GM12875 (cell line): ENCODE data around the gene RESP18.
A peak's percentile ranks its signal among the peaks of the same experiment; 100 is the strongest.

Source experiments
- H3K4me3 ChIP-seq: one replicate; pipeline ENCODE4 v1.5.1; 2011; ENCODE audit warnings: low read depth, low read length, control low read depth
- CTCF ChIP-seq: IDR thresholded peaks from 2 replicates; pipeline ENCODE4 v1.5.1; 2011; ENCODE audit warnings: low read depth, mild to moderate bottlenecking, control low read depth, inconsistent platforms, low read length, moderate library complexity, borderline replicate concordance; ENCODE audit not compliant: insufficient read depth

The RESP18 gene

GRCh38 chr2:219279916-219280516, 52.5 kb downstream of the RESP18 start:
- TF ChIP-seq CTCF = peak; percentile 28; the same call in 1 of the 2 replicates
- H3K4me3 ChIP-seq = peak overlapping the region; percentile 56

GRCh38 chr2:219279151-219279915, 53.2 kb downstream of the RESP18 start, which contains the start of gene DNAJB2:
DNAJB2 (plus strand) TSS chr2:219279366; CDS start chr2:219279834, 468 bp downstream.
- TF ChIP-seq CTCF = no peak; the same call in 1 of the 2 replicates
- peak within 1 kb of the TSS; percentile 56 for H3K4me3 ChIP-seq

- TF ChIP-seq CTCF = no peak
Measured at GRCh38 chr2:219278655-219279150, 53.8 kb downstream of the RESP18 start.

GRCh38 chr2:219277703-219278654, 54.6 kb downstream of the RESP18 start:
- peak; percentile 99 for TF ChIP-seq CTCF
- peak overlapping the region; percentile 26 for H3K4me3 ChIP-seq

More at GRCh38 chr2:219278655-219279150, 53.8 kb downstream of the RESP18 start:
- H3K4me3 ChIP-seq = no peak overlapping the region
